Erythroblast (primary cell): ENCODE data around the gene MOB3A.

ENCODE experiments used
- GATA1 ChIP-seq: IDR thresholded peaks from 2 replicates; pipeline ENCODE4 v1.6.1; 2011; ENCODE audit warnings: low read depth, mild to moderate bottlenecking, control low read depth, low read length, moderate library complexity
- POLR2A ChIP-seq: IDR thresholded peaks from 2 replicates; pipeline ENCODE4 v1.6.1; 2011; ENCODE audit warnings: mild to moderate bottlenecking, low read length

DNA sequence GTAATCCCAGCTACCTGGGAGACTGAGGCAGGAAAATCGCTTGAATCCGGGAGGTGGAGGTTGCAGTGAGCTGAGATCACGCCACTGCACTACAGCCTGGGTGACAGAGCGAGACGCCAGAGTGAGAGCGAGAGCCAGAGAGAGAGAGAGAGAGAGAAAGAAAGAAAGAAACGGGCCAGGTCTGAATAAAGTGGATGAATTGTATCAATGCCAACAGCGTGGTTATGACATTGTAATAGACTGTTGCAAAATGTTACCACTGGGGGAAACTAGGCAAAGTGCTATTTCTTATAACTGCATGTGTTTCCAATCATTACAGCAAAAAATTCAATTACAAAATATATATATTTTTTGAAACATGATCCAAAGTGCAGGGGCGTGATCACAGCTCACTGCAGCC, 68.8 kb downstream of the MOB3A start:
- TF ChIP-seq POLR2A (no peak), GATA1 (no peak)
